HepG2 (cell line): Measurements from ENCODE around the gene CHST13.

Experiments used
- FOXJ3 ChIP-seq: sonication (generic); formaldehyde crosslinking; IDR thresholded peaks from 2 replicates; pipeline ENCODE4 v1.4.0; 2020; ENCODE audit warnings: missing genetic modification reagents, mild to moderate bottlenecking, borderline replicate concordance
- MEIS1 ChIP-seq: sonication (generic); formaldehyde crosslinking; IDR thresholded peaks from 2 replicates; pipeline ENCODE4 v1.9.0; 2021; ENCODE audit warnings: mild to moderate bottlenecking, missing genetic modification reagents, moderate library complexity, borderline replicate concordance
- THRA ChIP-seq: sonication (generic); formaldehyde crosslinking; IDR thresholded peaks from 2 replicates; pipeline ENCODE4 v1.4.0; 2020; ENCODE audit warnings: missing genetic modification reagents, borderline replicate concordance
- YY1 ChIP-seq: IDR thresholded peaks from 2 replicates; pipeline ENCODE4 v1.6.1; 2011; ENCODE audit warnings: low read length, low read depth, moderate library complexity, mild to moderate bottlenecking; ENCODE audit not compliant: insufficient read depth, insufficient replicate concordance
- ZBTB2 ChIP-seq: sonication (generic); formaldehyde crosslinking; IDR thresholded peaks from 2 replicates; pipeline ENCODE4 v1.8.0; 2022; ENCODE audit warnings: low read depth, missing genetic modification reagents
- ZKSCAN1 ChIP-seq: fragments of 150-350 bp; IDR thresholded peaks from 2 replicates; pipeline ENCODE4 v1.6.1; 2014; ENCODE audit warnings: low read length
- ZNF24 ChIP-seq: fragments of 450-650 bp; IDR thresholded peaks from 2 replicates; pipeline ENCODE4 v1.6.1; 2017; ENCODE audit warnings: antibody characterized with exemption, mild to moderate bottlenecking
- ZNF331 ChIP-seq: sonication (generic); formaldehyde crosslinking; IDR thresholded peaks from 2 replicates; pipeline ENCODE4 v1.4.0; 2020; ENCODE audit warnings: missing genetic modification reagents
- ZNF572 ChIP-seq: sonication (generic); formaldehyde crosslinking; IDR thresholded peaks from 2 replicates; pipeline ENCODE4 v1.5.1; 2020; ENCODE audit warnings: mild to moderate bottlenecking, missing genetic modification reagents

GRCh38 chr3:126493051-126493450, 30.9 kb upstream of the CHST13 start:
- TF ChIP-seq YY1 (no peak), ZNF331 (CRISPR knock-in tag) (no peak), MEIS1 (CRISPR knock-in tag) (no peak), ZNF24 (no peak), ZBTB2 (CRISPR knock-in tag) (no peak), ZKSCAN1 (no peak), THRA (CRISPR knock-in tag) (no peak), ZNF572 (no peak), FOXJ3 (CRISPR knock-in tag) (no peak)
